Fibroblast of pulmonary artery (primary cell): ENCODE results near the gene DUSP1.
"Not testable (repeated sequence)": the region's sequence is repeated elsewhere in the genome, so short reads cannot be mapped to it uniquely, and the experiment has no call there.

Experiments
- DNase-seq: peaks from one replicate; pipeline ENCODE4 v3.0.0-alpha.2; 2010; ENCODE audit warnings: low read depth
- H3K4me3 ChIP-seq: replicated peaks from 2 replicates; pipeline ENCODE4 v1.5.1; 2011; ENCODE audit warnings: low read depth, mild to moderate bottlenecking, control low read depth, low read length, moderate library complexity
- TF ChIP-seq, protein P1 (sequence below): IDR thresholded peaks from 2 replicates; pipeline ENCODE4 v1.5.1; 2011; ENCODE audit warnings: mild to moderate bottlenecking, control low read depth, low read length, inconsistent platforms; ENCODE audit errors: missing control alignments

DUSP1 gene

DNA sequence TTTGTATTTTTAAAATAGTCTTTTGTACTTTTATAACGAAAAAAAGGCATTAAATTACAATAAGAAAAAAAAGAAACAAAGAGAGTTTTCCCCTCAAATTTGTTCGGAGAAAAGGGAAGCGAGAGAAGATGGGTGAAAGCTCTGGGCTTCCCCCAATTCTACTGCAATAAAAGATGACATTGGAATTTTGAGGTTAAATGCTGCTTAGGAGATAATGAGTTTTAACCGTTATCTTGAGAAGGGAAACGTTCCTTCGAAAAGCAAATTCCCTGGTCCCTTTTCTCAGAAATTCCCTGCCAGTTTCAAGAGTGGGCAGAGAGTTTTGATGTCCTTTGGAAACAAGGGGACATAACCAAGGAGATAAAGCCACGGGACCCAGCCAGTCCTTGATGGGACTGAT lies 44.6 kb upstream of the DUSP1 start:
- DNase-seq: no peak
- TF ChIP-seq, protein P1, sequence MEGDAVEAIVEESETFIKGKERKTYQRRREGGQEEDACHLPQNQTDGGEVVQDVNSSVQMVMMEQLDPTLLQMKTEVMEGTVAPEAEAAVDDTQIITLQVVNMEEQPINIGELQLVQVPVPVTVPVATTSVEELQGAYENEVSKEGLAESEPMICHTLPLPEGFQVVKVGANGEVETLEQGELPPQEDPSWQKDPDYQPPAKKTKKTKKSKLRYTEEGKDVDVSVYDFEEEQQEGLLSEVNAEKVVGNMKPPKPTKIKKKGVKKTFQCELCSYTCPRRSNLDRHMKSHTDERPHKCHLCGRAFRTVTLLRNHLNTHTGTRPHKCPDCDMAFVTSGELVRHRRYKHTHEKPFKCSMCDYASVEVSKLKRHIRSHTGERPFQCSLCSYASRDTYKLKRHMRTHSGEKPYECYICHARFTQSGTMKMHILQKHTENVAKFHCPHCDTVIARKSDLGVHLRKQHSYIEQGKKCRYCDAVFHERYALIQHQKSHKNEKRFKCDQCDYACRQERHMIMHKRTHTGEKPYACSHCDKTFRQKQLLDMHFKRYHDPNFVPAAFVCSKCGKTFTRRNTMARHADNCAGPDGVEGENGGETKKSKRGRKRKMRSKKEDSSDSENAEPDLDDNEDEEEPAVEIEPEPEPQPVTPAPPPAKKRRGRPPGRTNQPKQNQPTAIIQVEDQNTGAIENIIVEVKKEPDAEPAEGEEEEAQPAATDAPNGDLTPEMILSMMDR: no peak
- no peak overlapping the region for H3K4me3 ChIP-seq

DNA sequence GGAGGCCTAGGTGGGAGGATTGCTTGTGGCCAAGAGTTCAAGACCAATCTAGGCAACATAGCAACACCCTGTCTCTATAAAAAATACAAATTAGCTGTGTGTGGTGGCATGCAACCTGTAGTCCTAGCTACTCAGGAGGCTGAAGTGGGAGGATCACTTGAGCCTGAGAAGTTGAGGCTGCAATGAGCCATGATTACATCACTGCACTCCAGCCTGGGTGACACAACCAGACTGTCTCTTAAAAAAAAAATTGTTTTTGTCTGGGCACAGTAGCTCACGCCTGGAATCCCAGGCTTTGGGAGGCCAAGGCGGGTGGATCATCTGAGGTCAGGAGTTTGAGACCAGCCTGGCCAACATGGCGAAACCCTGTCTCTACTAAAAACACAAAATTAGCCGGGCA lies 40.0 kb upstream of the DUSP1 start:
- not testable (repeated sequence) for DNase-seq, H3K4me3 ChIP-seq

DNA sequence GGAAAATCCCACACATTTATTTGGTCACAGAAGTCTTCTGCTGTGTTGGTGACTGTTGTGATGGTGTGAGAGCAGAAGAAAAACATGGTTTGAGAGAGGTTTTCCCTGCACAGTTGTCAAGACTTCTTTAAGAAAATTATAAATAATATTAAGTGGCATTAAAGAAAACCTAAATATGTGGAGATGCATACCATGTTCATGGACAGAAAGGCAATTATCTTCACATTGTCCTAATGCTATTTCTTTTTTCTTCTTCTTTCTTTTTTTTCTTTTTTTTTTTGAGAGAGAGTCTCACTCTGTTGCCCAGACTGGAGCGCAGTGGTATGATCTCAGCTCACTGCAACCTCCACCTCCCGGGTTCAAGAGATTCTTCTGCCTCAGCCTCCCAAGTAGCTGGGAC lies 38.8 kb upstream of the DUSP1 start:
- no peak for DNase-seq
- TF ChIP-seq, protein P1: no peak
- H3K4me3 ChIP-seq: no peak overlapping the region

DNA sequence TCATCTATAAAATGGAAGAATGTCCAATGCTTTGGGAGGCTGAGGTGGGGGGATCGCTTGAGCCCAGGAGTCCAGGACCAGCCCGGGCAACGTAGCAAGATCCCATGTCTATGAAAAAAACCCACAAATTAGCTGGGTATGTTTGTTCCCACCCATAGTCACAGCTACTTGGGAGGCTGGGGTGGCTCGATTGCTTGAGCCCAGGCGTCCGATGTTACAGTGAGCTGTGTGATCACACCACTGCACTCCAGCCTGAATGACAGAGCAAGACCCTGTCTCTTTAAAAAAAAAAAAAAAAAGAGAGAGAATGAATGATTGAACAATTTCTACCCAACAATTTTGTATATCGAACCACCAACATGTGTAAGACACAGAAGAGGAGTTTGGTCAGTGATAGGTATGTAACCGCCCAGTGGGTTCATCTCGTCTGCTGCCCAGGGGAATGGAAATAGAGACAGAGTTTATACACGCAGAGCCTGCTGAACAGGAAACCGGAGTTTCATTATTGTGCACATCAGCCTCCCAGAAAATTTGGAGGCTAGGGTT lies 36.8 kb upstream of the DUSP1 start:
- no peak overlapping the region for H3K4me3 ChIP-seq
- no peak for DNase-seq
- TF ChIP-seq, protein P1: no peak

DNA sequence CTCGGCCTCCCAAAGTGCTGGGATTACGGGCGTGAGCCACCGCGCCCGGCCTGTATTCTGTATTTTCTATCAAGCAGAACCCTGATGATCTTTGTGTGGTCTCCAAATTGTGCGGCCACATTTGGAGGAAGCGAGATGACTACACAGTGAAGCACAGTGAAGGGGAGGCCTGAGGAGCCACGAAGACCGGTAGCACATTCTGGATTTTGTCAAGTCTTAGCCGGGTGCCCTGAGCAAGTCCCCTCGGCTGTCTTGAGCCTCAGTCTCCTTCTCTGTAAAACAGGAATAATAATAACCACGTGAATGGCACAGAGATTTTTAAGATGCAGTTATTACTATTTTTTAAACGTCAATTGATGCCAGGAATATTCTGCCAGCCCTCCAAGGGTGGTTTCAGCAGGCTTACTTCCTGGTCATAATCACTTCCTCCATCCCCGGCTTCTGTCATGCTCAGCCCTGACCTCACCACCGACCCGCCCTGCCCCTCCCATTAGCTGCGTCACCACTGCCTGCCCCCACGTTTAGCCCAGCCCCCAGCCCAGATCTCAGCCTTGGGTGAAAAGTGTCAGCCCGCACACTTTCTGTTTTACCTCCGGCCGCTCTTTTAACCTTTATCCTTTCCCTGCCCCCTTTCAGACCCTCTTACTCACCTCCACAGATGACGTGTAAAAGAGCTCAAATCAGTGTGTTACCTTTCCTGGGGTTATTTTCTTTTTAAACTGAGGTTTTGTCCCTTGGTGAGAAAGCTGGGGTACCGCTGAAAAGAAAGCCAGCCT lies 36.1 kb upstream of the DUSP1 start:
- TF ChIP-seq, protein P1: no peak
- H3K4me3 ChIP-seq: no peak overlapping the region

DNA sequence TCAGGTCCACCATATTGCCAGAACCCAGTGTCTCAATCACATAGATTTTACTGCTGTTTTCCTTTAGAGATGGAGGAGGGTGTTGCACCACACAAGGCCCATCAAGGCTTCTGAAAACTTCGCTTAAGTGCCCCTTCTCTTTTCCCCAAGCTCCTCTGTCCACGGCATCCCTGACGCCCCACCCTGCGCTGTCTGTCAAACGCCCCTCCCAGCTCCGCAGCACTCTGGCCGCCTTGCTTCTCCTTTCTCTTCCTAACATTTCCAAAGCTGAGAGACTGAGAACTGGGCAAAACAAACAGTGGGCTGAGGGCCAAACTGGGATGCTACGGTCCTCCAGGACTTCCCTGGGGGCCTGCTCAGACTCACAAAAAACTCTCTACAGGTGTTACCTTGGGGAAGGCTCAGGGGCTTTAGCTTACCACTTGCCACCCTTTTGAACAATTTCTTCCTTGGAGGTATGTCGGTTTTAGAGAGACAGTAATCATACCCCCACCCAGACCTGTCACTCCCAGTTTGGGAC lies 34.8 kb upstream of the DUSP1 start:
- TF ChIP-seq, protein P1: no peak
- no peak overlapping the region for H3K4me3 ChIP-seq
- no peak for DNase-seq

More for the DNA sequence above, 36.1 kb upstream of the DUSP1 start:
- peak; percentile 87 for DNase-seq

DNA sequence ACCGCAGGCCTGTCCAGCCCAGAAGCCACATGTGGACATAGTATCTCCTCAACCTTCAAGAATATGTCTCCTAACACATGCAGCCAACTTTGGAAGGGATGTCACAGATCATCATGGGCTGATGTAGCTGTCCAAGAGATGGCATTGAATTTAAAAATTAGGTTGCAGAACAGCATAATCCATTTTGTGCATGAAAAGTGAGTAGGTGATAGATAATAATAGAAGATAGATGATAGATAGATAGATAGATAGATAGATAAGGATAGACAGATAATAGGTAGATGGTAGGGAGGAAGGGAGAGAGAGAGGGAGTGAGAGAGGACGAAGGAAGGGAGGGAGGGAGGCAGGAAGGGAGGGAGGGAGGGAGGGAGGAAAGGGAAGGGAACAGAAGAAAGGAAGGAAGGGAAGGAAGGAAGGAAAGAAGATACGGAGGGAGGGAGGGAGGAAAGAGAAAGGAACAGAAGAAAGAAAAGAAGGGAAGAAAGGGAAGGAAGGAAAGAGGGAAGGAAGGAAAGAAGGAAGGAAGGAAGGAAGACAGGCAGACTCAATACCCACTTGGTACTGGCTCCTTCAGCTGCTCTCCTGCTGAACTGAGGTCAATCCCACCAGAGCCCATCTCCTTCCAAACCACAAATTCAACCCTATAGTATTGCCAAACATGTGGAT lies 34.2 kb upstream of the DUSP1 start:
- H3K4me3 ChIP-seq: no peak overlapping the region
- TF ChIP-seq, protein P1: no peak
- no peak for DNase-seq
